Activated CD4-positive, alpha-beta T cell treated with anti-CD3 and anti-CD28 coated beads, Interleukin-2, amount 50 U/mL, for 24 hours (primary cell): ENCODE data around the gene FANCI.

Experiments
- DNase-seq, 2 donors: peaks; one replicate each; pipeline ENCODE4 v3.0.0-alpha.2; 2020; ENCODE audit warnings: low read depth in 1 of 2, low spot score in 1 of 2

Gene FANCI

DNA sequence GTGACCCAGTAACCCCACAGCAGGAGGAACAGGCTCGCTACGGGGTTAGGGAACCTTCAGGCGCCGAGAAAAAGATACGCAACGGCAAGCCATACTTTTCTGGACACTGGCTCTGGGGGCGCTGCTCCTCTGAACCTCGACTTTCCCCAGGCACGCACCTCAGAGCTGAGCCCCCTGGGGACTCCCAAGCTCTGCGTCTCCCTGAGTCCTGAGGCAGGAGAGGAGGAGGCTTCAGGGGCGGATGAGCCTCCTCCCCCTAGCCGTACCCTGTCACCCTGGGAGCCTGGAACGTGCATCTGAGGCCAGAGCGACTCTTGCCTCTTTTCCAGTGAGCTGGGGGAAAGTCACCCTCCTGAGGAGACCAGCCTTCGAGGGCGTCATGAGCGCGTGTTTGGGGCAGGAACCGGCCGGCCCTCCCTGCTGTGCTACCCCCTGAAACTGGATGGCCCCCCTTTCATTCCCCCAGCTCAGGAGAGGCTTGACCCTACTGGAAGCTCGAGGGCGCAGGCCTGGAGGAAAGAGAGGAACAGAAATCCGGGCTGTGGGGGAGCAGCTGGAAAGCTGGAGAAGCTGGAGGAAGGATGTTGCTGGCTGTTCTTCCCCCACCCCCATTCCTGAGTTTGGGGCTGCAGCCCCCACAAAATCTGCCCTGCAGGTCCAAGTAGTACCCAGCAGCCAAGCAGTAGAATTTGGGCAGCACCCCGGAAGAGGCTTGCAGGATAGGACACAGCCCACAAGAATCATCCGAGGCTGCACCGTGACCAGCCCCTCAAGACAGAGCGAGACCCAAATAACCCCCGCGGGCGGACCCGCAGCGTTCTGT is 115.9 kb downstream of the FANCI start:
- DNase-seq = no peak

- no peak for DNase-seq
Measured at GRCh38 chr15:89360294-89360971, 116.7 kb downstream of the FANCI start.

DNA sequence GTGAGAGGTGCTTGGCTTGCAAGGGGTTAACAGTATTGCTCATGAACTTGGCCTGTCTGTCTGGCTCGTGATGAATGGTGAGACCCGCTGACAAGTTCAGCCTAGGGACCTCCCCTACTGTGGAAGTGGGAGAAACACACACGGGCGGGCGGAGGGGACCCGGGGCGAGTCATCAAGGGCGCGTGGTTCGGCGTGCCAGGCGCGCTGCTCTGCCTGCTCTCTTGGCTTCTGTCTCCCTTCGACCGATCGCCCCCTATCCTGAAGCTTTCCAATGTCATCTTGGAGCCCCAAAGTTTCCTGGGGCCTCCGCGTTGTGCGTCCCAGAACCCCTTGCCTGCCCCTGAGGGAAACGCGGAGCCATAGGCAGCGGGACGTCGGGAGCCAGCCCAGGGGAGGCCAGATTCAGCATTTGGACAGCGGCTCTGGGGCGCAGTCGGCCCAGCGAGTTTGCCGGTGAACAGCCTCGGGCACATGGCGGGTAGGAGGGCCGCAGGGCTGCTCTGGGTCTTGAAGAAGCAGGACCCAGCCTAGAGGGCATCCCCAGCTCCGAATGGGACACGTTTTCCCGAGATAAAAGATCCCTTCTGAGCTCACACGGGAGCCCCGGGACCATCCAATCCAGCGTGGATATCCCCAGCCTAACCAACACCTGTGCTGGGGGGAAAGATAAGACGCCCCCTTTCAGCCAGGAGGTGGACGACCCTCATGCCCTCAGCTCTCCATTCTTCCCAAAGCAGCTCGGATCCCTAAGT is 117.8 kb downstream of the FANCI start:
- peak; percentile 33 to 41 for DNase-seq

DNA sequence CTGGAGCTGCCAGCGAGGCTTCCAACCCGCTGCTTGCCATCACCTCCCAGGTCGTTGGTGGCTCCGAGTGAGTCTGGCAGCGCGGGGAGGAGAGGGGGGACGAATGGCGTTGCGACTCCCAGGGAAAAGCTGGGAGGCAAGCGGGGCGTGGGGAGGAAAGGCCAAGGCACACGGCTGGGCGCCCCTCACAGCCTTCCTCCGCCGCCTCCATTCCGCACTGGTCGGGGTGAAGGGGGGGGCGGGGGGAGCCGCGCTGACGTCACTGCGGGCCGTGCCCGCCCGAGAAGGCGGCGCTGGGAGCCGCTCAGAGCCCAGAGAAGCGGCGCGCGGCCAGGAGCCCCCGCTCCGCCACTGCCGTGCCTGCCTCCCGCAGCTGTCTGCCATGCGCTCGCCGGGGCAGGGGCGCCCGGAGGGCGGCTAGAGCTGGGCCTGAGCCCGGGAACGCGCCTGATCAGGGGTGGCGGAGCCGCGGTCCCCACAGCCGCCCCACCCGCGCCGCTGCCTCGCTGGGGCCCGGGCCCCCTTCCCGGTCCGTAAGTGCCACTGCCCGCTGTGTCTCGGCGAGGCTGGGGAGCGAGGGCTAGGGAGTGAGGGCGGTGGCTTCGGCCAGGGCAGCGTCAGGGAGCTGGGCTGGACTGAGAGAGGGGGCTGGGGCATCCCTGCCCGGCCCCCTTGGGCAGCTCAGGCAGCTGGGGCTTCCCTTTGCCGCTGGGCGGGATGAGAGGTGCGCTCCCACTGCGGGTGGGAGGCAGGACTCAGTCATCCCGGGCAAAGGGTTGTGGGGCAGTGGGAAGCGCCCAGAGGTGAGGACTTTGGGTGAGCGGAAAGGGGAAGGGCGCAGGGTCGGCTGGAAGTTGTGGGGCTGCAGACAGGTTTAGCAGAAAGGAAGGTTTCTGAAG is 118.7 kb downstream of the FANCI start:
- DNase-seq = no peak

DNA sequence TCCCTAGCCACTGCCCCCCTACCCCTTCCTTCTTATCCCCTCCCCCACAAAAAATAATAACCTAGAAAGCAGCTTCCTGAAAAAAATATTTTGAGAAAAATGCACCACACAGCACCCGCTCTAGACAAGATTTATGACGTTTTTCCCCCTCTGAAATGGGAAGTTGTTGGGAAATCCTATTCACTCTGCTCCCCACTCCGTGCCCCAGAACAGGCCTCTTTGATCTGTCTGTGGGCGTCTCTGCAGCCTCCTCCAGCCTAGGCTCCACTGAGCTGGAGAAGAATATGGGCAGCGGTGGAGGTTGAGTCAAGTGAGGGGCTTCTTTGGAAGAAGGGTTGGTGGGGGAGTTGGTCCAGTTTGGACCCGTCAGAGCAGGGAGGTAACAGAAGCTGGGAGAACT is 119.4 kb downstream of the FANCI start:
- DNase-seq = no peak

- no peak for DNase-seq
Measured at GRCh38 chr15:89363770-89364169, 120.0 kb downstream of the FANCI start.

- DNase-seq = no peak
Measured at GRCh38 chr15:89364341-89364740, 120.6 kb downstream of the FANCI start.

GRCh38 chr15:89364741-89365450 is 121.1 kb downstream of the FANCI start:
- no peak for DNase-seq

GRCh38 chr15:89365462-89366065 is 121.8 kb downstream of the FANCI start:
- no peak for DNase-seq
